ENCODE data around the gene DDX25. TPM values are rescaled to one million over a fixed set of nuclear protein-coding genes. Genes with fewer than 3 reads are reported as not detected.

The DDX25 gene
- total and polyA plus RNA-seq, 10 of the 15 experiments (the other 5 are each of a cell fraction or from before 2014, with no cell fraction given) = 0.05 TPM; not detected in 9

DNA sequence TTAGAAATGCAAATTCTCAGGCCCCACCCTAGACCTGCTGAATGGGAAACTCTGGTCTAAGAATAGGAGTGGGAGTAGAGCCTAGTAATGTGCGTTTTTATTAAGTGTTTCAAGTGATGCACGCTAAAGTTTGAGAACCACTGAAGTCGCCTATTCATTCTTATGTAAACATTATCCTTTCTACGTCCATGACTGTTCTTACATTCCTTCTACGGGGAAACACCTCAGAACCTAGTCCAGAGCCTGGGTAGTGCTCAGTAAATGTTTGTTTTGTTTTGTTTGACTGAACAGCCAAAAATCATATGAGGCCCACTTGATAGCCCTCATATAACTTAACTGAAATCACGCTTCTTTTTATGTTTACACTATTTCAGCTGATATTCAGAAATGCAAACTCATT is 71.3 kb downstream of the DDX25 start:
- Histone ChIP-seq H3K4me1 (ENCODE audit: control insufficient read depth, insufficient read depth, low read length) (no peaks in the 10 kb centered on the region), H3K27me3 (replicated peaks in 1 of 2; ENCODE audit: control insufficient read depth in 2 of 2, insufficient read depth in 2 of 2, low read length in 1 of 2) (no peaks in the 10 kb centered on the region; a peak in 1 of 4 replicates), H3K36me3 (ENCODE audit: control insufficient read depth in 2 of 2, insufficient read depth in 2 of 2, low read length in 1 of 2) (no peaks in the 10 kb centered on the region), H2AFZ (ENCODE audit: control insufficient read depth, low read depth, low read length) (no peak overlapping the region), H3K4me2 (ENCODE audit: control insufficient read depth, insufficient read depth) (no peak overlapping the region), H3K27ac (ENCODE audit: control insufficient read depth, insufficient read depth) (no peak overlapping the region), H3K9ac (ENCODE audit: control insufficient read depth, insufficient read depth, low read length) (no peak overlapping the region), H3K79me2 (ENCODE audit: control insufficient read depth, insufficient read depth, low read length) (no peaks in the 10 kb centered on the region), H3K4me3 (no peak overlapping the region), H4K20me1 (ENCODE audit: control insufficient read depth, insufficient read depth) (no peaks in the 10 kb centered on the region), H3K9me3 (replicated peaks; ENCODE audit: control insufficient read depth, insufficient read depth, low read length) (no peaks in the 10 kb centered on the region)
- intact Hi-C loops (cut with micrococcal nuclease; ENCODE audit: unreplicated experiment) = no loop called here
- in situ Hi-C loops (cut with MboI) = no loop called here
- ATAC-seq = no peak
- SMC1A ChIA-PET (ENCODE audit: uncharacterized antibody, unreplicated experiment) = interaction anchor here (0.8 kb wide), 1 partner anchor 13 kb away, joined by 3 read pairs; no protein-coding TSS in a partner anchor
- DNase-seq (ENCODE audit: low read depth, low spot score) = no peak
- TF ChIP-seq IRF4 (IDR thresholded peaks at IDR 0.05; ENCODE audit: low read depth, low read length) = no peak
- no peak for TF ChIP-seq FOS (IDR thresholded peaks at IDR 0.05; ENCODE audit: borderline replicate concordance, extremely low read depth, insufficient read length)
- no peak for TF ChIP-seq SIN3A (IDR thresholded peaks at IDR 0.05; ENCODE audit: low read depth, low read length)
- no peak for TF ChIP-seq ZNF384 (IDR thresholded peaks at IDR 0.05; ENCODE audit: borderline replicate concordance, low read depth, low read length)
- TF ChIP-seq MEF2A (IDR thresholded peaks at IDR 0.05; ENCODE audit: insufficient read depth, low read depth, low read length) = no peak
- no peak for TF ChIP-seq SP1 (IDR thresholded peaks at IDR 0.05; ENCODE audit: low read depth, low read length)
- TF ChIP-seq CHD1 (IDR thresholded peaks at IDR 0.05; ENCODE audit: low read depth, low read length) = no peak
- TF ChIP-seq IKZF1 (conservative IDR thresholded peaks at IDR 0.05) = no peak
- no peak for TF ChIP-seq CBX5 (IDR thresholded peaks at IDR 0.05; ENCODE audit: low read depth)
- TF ChIP-seq, protein P1, sequence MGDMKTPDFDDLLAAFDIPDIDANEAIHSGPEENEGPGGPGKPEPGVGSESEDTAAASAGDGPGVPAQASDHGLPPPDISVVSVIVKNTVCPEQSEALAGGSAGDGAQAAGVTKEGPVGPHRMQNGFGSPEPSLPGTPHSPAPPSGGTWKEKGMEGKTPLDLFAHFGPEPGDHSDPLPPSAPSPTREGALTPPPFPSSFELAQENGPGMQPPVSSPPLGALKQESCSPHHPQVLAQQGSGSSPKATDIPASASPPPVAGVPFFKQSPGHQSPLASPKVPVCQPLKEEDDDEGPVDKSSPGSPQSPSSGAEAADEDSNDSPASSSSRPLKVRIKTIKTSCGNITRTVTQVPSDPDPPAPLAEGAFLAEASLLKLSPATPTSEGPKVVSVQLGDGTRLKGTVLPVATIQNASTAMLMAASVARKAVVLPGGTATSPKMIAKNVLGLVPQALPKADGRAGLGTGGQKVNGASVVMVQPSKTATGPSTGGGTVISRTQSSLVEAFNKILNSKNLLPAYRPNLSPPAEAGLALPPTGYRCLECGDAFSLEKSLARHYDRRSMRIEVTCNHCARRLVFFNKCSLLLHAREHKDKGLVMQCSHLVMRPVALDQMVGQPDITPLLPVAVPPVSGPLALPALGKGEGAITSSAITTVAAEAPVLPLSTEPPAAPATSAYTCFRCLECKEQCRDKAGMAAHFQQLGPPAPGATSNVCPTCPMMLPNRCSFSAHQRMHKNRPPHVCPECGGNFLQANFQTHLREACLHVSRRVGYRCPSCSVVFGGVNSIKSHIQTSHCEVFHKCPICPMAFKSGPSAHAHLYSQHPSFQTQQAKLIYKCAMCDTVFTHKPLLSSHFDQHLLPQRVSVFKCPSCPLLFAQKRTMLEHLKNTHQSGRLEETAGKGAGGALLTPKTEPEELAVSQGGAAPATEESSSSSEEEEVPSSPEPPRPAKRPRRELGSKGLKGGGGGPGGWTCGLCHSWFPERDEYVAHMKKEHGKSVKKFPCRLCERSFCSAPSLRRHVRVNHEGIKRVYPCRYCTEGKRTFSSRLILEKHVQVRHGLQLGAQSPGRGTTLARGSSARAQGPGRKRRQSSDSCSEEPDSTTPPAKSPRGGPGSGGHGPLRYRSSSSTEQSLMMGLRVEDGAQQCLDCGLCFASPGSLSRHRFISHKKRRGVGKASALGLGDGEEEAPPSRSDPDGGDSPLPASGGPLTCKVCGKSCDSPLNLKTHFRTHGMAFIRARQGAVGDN (IDR thresholded peaks at IDR 0.05) = no peak
- no peak for TF ChIP-seq SREBF1 (IDR thresholded peaks at IDR 0.05; ENCODE audit: low read length)
- no peak for TF ChIP-seq STAT1 (conservative IDR thresholded peaks at IDR 0.05)
- no peak for TF ChIP-seq NR2C1 (IDR thresholded peaks at IDR 0.05)
- TF ChIP-seq HDAC6 (IDR thresholded peaks at IDR 0.05; ENCODE audit: unreplicated experiment) = no peak
- TF ChIP-seq ZNF24 (IDR thresholded peaks at IDR 0.05) = no peak
- no peak for TF ChIP-seq BCL11A (IDR thresholded peaks at IDR 0.05; ENCODE audit: low read depth, low read length)
- CTCF ChIA-PET = interaction anchor here (2.4 kb wide), 1 partner anchor 33 kb away, joined by 7 read pairs; no protein-coding TSS in a partner anchor
- FAIRE-seq = no peak
- RAD21 ChIA-PET (ENCODE audit: unreplicated experiment) = no interaction called here
- 56% methylated on average over 6 of the region's 6 CpGs for WGBS (ENCODE audit: insufficient coverage, insufficient replicate concordance, low lambda C conversion rate, missing lambda C conversion rate)
- POLR2A ChIA-PET = interaction anchor here (0.9 kb wide), 1 partner anchor 65 kb away, joined by 4 read pairs; no protein-coding TSS in a partner anchor
- BruUV-seq (replicated peaks) = no TSS peak

Measured in GM12878 (cell line).